Kidney (tissue), 14 donors: Measurements from ENCODE around the gene RBM47. TPM values are rescaled to one million over a fixed set of nuclear protein-coding genes. Genes with fewer than 3 reads are reported as not detected.

ENCODE experiments used
- DNase-seq, 5 donors: peaks; one replicate each; pipeline ENCODE4 v3.0.0-alpha.2; 2013 to 2020
- FAIRE-seq: peaks from 2 replicates; lab custom pipeline; 2012; peaks lifted over from hg19 to GRCh38; lab: Jason Lieb, UNC
- H3K27ac ChIP-seq, 2 donors: one replicate each; pipeline ENCODE4 v1.7.0; 2013; ENCODE audit warnings: low read depth in 2 of 2, low read length in 2 of 2, inconsistent platforms in 1 of 2
- H3K27me3 ChIP-seq: one replicate; pipeline ENCODE4 v1.7.1; 2013; ENCODE audit warnings: low read length, inconsistent platforms; ENCODE audit not compliant: control insufficient read depth, insufficient read depth
- H3K36me3 ChIP-seq, 3 donors: one replicate each; pipeline versions ENCODE4 v1.7.0 to v1.7.1; 2013; ENCODE audit warnings: low read length in 3 of 3, control low read depth in 1 of 3, inconsistent platforms in 1 of 3; ENCODE audit not compliant: insufficient read depth in 3 of 3, control insufficient read depth in 2 of 3
- H3K4me1 ChIP-seq, 3 donors: one replicate each; pipeline versions ENCODE4 v1.7.0 to v1.7.1; 2013; ENCODE audit warnings: low read length in 3 of 3, inconsistent platforms in 1 of 3, low read depth in 1 of 3; ENCODE audit not compliant: control insufficient read depth in 2 of 3, insufficient read depth in 2 of 3
- H3K4me3 ChIP-seq, 3 donors: one replicate each; pipeline versions ENCODE4 v1.7.0 to v1.8.1; 2013; ENCODE audit warnings: low read length in 3 of 3, control low read depth in 1 of 3, inconsistent platforms in 1 of 3
- H3K9ac ChIP-seq, 3 donors: one replicate each; pipeline versions ENCODE4 v1.7.0 to v1.7.1; 2013; ENCODE audit warnings: low read length in 3 of 3, control low read depth in 1 of 3, inconsistent platforms in 1 of 3
- H3K9me3 ChIP-seq, 3 donors: one replicate each; pipeline versions ENCODE4 v1.7.0 to v1.7.1; 2013; ENCODE audit warnings: low read length in 3 of 3, control low read depth in 1 of 3, inconsistent platforms in 1 of 3; ENCODE audit not compliant: control insufficient read depth in 2 of 3, insufficient read depth in 1 of 3
- CTCF ChIP-seq: IDR thresholded peaks from 3 replicates; pipeline ENCODE4 v1.5.1; 2012; ENCODE audit warnings: mild to moderate bottlenecking, moderate library complexity, borderline replicate concordance; ENCODE audit not compliant: insufficient read depth; ENCODE audit errors: extremely low read depth
- intact Hi-C: fragments of 100-400 bp; cut with DNase I; formaldehyde crosslinking; loops from one replicate; pipeline ENCODE4 v1.11.1; 2022
- polyA plus RNA-seq: library from polyadenylated mRNA; stranded (reverse); fragments of 350-450 nt; fragmentation: Illumina TruSeq; extraction: RNeasy Lipid Tissue Mini Kit (QIAGEN cat#74804); gene quantifications from one replicate; pipeline ENCODE4 v1.2.3, GENCODE V29; 2014; ENCODE audit warnings: low read depth, low replicate concordance; ENCODE audit not compliant: insufficient read depth
- total RNA-seq: library from RNA; stranded (reverse); fragmentation: NEBNext Ultra II Directional; extraction: Animal tissue kit (Norgen Biotek cat#: 25700); gene quantifications from one replicate; pipeline ENCODE4 v1.2.1, GENCODE V29; 2021
- donor health status: control.
- donor health status: control.
- donor health status: control.
- donor health status: control.
- donor health status: control.
- donor health status: DM: yes; HTN: yes; CAD: no.
- donor health status: Normal renal cell carcinoma (clear cell type).

The RBM47 gene
- total and polyA plus RNA-seq, 2 donors from 2014 or later, result 61.5 to 124 TPM

- FAIRE-seq, result no peak
- Histone ChIP-seq H3K36me3 (peaks cover 0 to 2% (median 0%) of the 10 kb centered on the region in 3 donors), H3K27me3 (no peaks in the 10 kb centered on the region), H3K9ac (peak overlapping the region in 1 of 3 donors; percentile 24), H3K4me1 (peaks cover 0 to 26% (median 24%) of the 10 kb centered on the region in 3 donors), H3K4me3 (no peak overlapping the region), H3K9me3 (no peaks in the 10 kb centered on the region), H3K27ac (peak overlapping the region; percentile 72 to 79)
- no peak for DNase-seq
- TF ChIP-seq CTCF, result no peak
- intact Hi-C loops, result no loop called here
Measured at GRCh38 chr4:40417941-40418340, 211.7 kb downstream of the RBM47 start.

- Histone ChIP-seq H3K27ac (no peak overlapping the region), H3K9me3 (no peaks in the 10 kb centered on the region), H3K36me3 (no peaks in the 10 kb centered on the region), H3K9ac (no peak overlapping the region), H3K27me3 (no peaks in the 10 kb centered on the region), H3K4me1 (peaks cover 0 to 22% (median 19%) of the 10 kb centered on the region in 3 donors), H3K4me3 (no peak overlapping the region)
- intact Hi-C loops, result no loop called here
- FAIRE-seq (no peak), DNase-seq (no peak)
- TF ChIP-seq CTCF, result no peak
Measured at GRCh38 chr4:40414673-40415072, 215.0 kb downstream of the RBM47 start.

GRCh38 chr4:40412866-40413795 lies 216.5 kb downstream of the RBM47 start:
- Histone ChIP-seq H3K4me3 (no peak overlapping the region), H3K9me3 (no peaks in the 10 kb centered on the region), H3K9ac (no peak overlapping the region), H3K27ac (no peak overlapping the region), H3K36me3 (no peaks in the 10 kb centered on the region), H3K4me1 (peaks cover 0 to 9% (median 7%) of the 10 kb centered on the region in 3 donors), H3K27me3 (no peaks in the 10 kb centered on the region)
- TF ChIP-seq CTCF, result no peak
- intact Hi-C loops, result no loop called here
- DNase-seq, result no peak
- no peak for FAIRE-seq
